Neural progenitor cell (in vitro differentiated cells): ENCODE data around the gene ZNF831. TPM values are rescaled to one million over a fixed set of nuclear protein-coding genes. Genes with fewer than 3 reads are reported as not detected.
A peak's percentile ranks its signal among the peaks of the same experiment; 100 is the strongest.

Experiments
- DNase-seq: peaks from one replicate; pipeline ENCODE4 v3.0.0-alpha.2; 2016; ENCODE audit warnings: low spot score
- H2AFZ ChIP-seq: fragments of 200-600 bp; sonication (generic); replicated peaks from 2 replicates; pipeline ENCODE4 v1.6.1; 2016; ENCODE audit warnings: antibody characterized with exemption
- H3F3A ChIP-seq: fragments of 200-600 bp; sonication (generic); 2 replicates; pipeline ENCODE4 v1.6.1; 2016; ENCODE audit warnings: antibody characterized with exemption, low read depth
- H3K27ac ChIP-seq: fragments of 200-600 bp; sonication (generic); 2 replicates; pipeline ENCODE4 v1.5.1; 2016; ENCODE audit warnings: mild to moderate bottlenecking
- H3K27me3 ChIP-seq: fragments of 200-600 bp; sonication (generic); 2 replicates; pipeline ENCODE4 v1.6.1; 2016; ENCODE audit warnings: mild to moderate bottlenecking, moderate library complexity
- H3K36me3 ChIP-seq: fragments of 200-600 bp; sonication (generic); 2 replicates; pipeline ENCODE4 v1.5.1; 2016
- H3K4me1 ChIP-seq: fragments of 200-600 bp; sonication (generic); 2 replicates; pipeline ENCODE4 v1.6.1; 2016; ENCODE audit warnings: mixed run types
- H3K4me2 ChIP-seq: fragments of 200-600 bp; sonication (generic); 2 replicates; pipeline ENCODE4 v1.6.1; 2016
- H3K4me3 ChIP-seq: fragments of 200-600 bp; sonication (generic); 2 replicates; pipeline ENCODE4 v1.5.1; 2016
- H3K79me2 ChIP-seq: fragments of 200-600 bp; sonication (generic); 2 replicates; pipeline ENCODE4 v1.6.1; 2016; ENCODE audit warnings: low read depth
- H3K9ac ChIP-seq: fragments of 200-600 bp; sonication (generic); 2 replicates; pipeline ENCODE4 v1.6.1; 2016
- H3K9me3 ChIP-seq: fragments of 200-600 bp; sonication (generic); 2 replicates; pipeline ENCODE4 v1.5.1; 2016; ENCODE audit warnings: low read depth
- H4K20me1 ChIP-seq: fragments of 200-600 bp; sonication (generic); 2 replicates; pipeline ENCODE4 v1.6.1; 2016; ENCODE audit warnings: low read depth
- H3K27ac Mint-ChIP-seq: 3 replicates; pipeline ENCODE4 v1.8.0; 2021; ENCODE audit warnings: mixed read lengths
- H3K27me3 Mint-ChIP-seq: 2 replicates; pipeline ENCODE4 v1.8.0; 2022; ENCODE audit warnings: low read depth, mild to moderate bottlenecking, inconsistent platforms, moderate library complexity, mixed read lengths; ENCODE audit not compliant: insufficient read depth
- H3K36me3 Mint-ChIP-seq: 3 replicates; pipeline ENCODE4 v1.8.0; 2021; ENCODE audit warnings: mixed read lengths
- H3K4me1 Mint-ChIP-seq: 3 replicates; pipeline ENCODE4 v1.8.0; 2021; ENCODE audit warnings: mixed read lengths
- H3K4me3 Mint-ChIP-seq: 3 replicates; pipeline ENCODE4 v1.8.0; 2021; ENCODE audit warnings: mild to moderate bottlenecking, moderate library complexity, mixed read lengths
- H3K9me3 Mint-ChIP-seq: 3 replicates; pipeline ENCODE4 v1.8.0; 2020; ENCODE audit warnings: mixed read lengths
- CTCF ChIP-seq: fragments of 200-600 bp; sonication (generic); IDR thresholded peaks from 2 replicates; pipeline ENCODE4 v1.5.1; 2017; ENCODE audit warnings: antibody characterized with exemption, mild to moderate bottlenecking
- EZH2 ChIP-seq: fragments of 200-600 bp; sonication (generic); IDR thresholded peaks from 2 replicates; pipeline ENCODE4 v1.6.1; 2017; ENCODE audit warnings: antibody characterized with exemption, mild to moderate bottlenecking, moderate library complexity
- EZH2phosphoT487 ChIP-seq: fragments of 200-600 bp; sonication (generic); IDR thresholded peaks from 2 replicates; pipeline ENCODE4 v1.6.1; 2017; ENCODE audit warnings: antibody characterized with exemption
- total RNA-seq: library from RNA; depleted of rRNA; stranded (reverse); fragments of >200 nt; gene quantifications from 2 replicates; pipeline ENCODE4 v1.2.3, GENCODE V29; 2015; ENCODE audit warnings: low replicate concordance

Gene ZNF831
- total RNA-seq, 1 donor from 2014 or later: not detected

- DNase-seq: no peak
- Histone ChIP-seq H3K4me3 (no peak overlapping the region), H3K27ac (no peak overlapping the region), H3K27me3 (no peaks in the 10 kb centered on the region), H3K9me3 (no peaks in the 10 kb centered on the region), H3K4me1 (peaks cover 13% of the 10 kb centered on the region), H3K36me3 (no peaks in the 10 kb centered on the region), H2AFZ (peak overlapping the region; percentile 72), H3K79me2 (no peaks in the 10 kb centered on the region), H4K20me1 (no peaks in the 10 kb centered on the region), H3K4me2 (no peak overlapping the region), H3F3A (no peaks in the 10 kb centered on the region), H3K9ac (no peak overlapping the region)
- Mint-ChIP-seq H3K27ac (no peak overlapping the region), H3K36me3 (no peaks in the 10 kb centered on the region), H3K9me3 (peaks cover 2% of the 10 kb centered on the region), H3K27me3 (peaks cover 3% of the 10 kb centered on the region), H3K4me1 (peaks cover 21% of the 10 kb centered on the region), H3K4me3 (no peak overlapping the region)
- TF ChIP-seq CTCF (no peak), EZH2 (no peak), EZH2phosphoT487 (no peak)
Observed at GRCh38 chr20:59205044-59205443, 41.4 kb downstream of the ZNF831 start.

- H3K36me3 ChIP-seq: no peaks in the 10 kb centered on the region
- H3K36me3 Mint-ChIP-seq: no peaks in the 10 kb centered on the region
- H3K27ac ChIP-seq: no peak overlapping the region
- no peaks in the 10 kb centered on the region for H3K9me3 ChIP-seq
- peaks cover 30% of the 10 kb centered on the region for H3K4me1 Mint-ChIP-seq
- peaks cover 13% of the 10 kb centered on the region for H3K4me1 ChIP-seq
- H3K27me3 ChIP-seq: no peaks in the 10 kb centered on the region
- no peak overlapping the region for H3K4me3 ChIP-seq
- DNase-seq: no peak
- TF ChIP-seq EZH2phosphoT487 (no peak), CTCF (no peak), EZH2 (no peak)
- H3K4me3 Mint-ChIP-seq: no peak overlapping the region
- H3K9me3 Mint-ChIP-seq: peaks cover 2% of the 10 kb centered on the region
- no peak overlapping the region for H3K27ac Mint-ChIP-seq
- H2AFZ ChIP-seq: no peak overlapping the region
- H3K4me2 ChIP-seq: peak overlapping the region; percentile 2
- H4K20me1 ChIP-seq: no peaks in the 10 kb centered on the region
- H3K27me3 Mint-ChIP-seq: peaks cover 3% of the 10 kb centered on the region
- H3K79me2 ChIP-seq: no peaks in the 10 kb centered on the region
- no peak overlapping the region for H3K9ac ChIP-seq
- no peaks in the 10 kb centered on the region for H3F3A ChIP-seq
Observed at GRCh38 chr20:59207235-59207634, 43.6 kb downstream of the ZNF831 start.

- H2AFZ ChIP-seq: no peak overlapping the region
Observed at GRCh38 chr20:59207742-59208357, 44.2 kb downstream of the ZNF831 start.

More at GRCh38 chr20:59207742-59208357, 44.2 kb downstream of the ZNF831 start:
- peaks cover 30% of the 10 kb centered on the region for H3K4me1 Mint-ChIP-seq
- no peak overlapping the region for H3K4me3 ChIP-seq
- no peak overlapping the region for H3K9ac ChIP-seq
- peak; percentile 88 for DNase-seq
- H3K27me3 Mint-ChIP-seq: peaks cover 3% of the 10 kb centered on the region
- TF ChIP-seq EZH2phosphoT487 (no peak), CTCF (peak; percentile 74), EZH2 (no peak)
- no peak overlapping the region for H3K27ac Mint-ChIP-seq
- H3K4me2 ChIP-seq: peak overlapping the region; percentile 2
- H3K4me1 ChIP-seq: peaks cover 13% of the 10 kb centered on the region
- no peaks in the 10 kb centered on the region for H3K36me3 Mint-ChIP-seq
- no peak overlapping the region for H3K4me3 Mint-ChIP-seq
- H3F3A ChIP-seq: no peaks in the 10 kb centered on the region
- H3K36me3 ChIP-seq: no peaks in the 10 kb centered on the region
- no peaks in the 10 kb centered on the region for H3K27me3 ChIP-seq
- no peaks in the 10 kb centered on the region for H4K20me1 ChIP-seq
- no peak overlapping the region for H3K27ac ChIP-seq
- peaks cover 2% of the 10 kb centered on the region for H3K9me3 Mint-ChIP-seq
- H3K79me2 ChIP-seq: no peaks in the 10 kb centered on the region
- H3K9me3 ChIP-seq: no peaks in the 10 kb centered on the region
